ENCODE results near the gene OTULIN. TPM values are rescaled to one million over a fixed set of nuclear protein-coding genes. Genes with fewer than 3 reads are reported as not detected.

Gene OTULIN
- 10 to 100 TPM; 48.7 to 60.4 TPM for total RNA-seq
- polyA plus RNA-seq = 10 to 100 TPM in 1 of 2 donors, 1 to 10 TPM in 1; 8.6 to 12.5 TPM
- long read RNA-seq, donor 1, partial matches to known transcripts = 1 of 6 reads
- long read RNA-seq, donor 1, other reads (novel, unspliced or antisense) = 5 of 6 reads
- long read RNA-seq, donor 2, full-length matches to known transcripts = 7 of 12 reads
- long read RNA-seq, donor 2, partial matches to known transcripts = 2 of 12 reads
- long read RNA-seq, donor 2, other reads (novel, unspliced or antisense) = 3 of 12 reads

DNA sequence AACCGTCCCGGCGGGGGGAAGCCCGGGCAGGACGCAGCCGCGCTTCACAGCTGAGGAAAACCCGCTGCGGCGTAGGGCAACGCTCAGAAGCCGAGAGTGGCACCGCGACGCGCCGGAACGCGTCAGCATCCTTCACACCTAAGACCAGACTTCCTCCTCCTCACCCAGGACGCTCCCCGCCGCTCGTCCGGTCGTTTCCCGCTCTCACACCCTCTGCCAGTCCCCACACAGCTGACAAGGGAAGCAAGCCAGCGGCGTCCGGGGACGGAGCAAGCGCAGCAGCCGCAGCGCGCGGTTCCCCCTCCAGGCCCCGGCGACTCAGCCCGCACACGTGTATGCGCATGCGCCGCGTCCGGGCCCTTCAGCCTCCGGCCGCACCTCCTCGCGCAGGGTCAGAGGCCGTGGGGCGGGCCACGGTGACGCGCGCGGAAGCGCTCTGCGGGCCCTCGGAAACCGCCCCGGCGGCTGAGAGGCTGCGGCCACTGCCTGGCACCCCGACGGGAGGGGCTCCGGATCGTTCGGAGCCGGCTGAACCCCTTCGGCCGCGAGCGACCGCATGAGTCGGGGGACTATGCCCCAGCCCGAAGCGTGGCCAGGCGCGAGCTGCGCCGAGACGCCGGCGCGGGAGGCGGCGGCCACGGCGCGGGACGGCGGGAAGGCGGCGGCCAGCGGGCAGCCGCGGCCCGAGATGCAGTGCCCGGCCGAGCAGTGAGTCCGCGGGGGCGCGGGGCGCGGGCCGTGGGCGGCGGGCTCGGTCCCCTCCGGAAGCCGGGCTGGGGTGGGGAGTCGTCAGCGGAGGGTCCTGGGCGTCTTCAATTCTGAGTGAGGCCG is at the start of gene OTULIN:
OTULIN (plus strand) TSS at position 449 of the 831 bp plus-strand sequence; CDS start at position 557, 108 bp downstream.
- H3K27me3 ChIP-seq (ENCODE audit: control insufficient read depth in 1 of 2, insufficient read depth in 2 of 2, low read length in 1 of 2) = no peaks in the 10 kb centered on the region
- intact Hi-C loops (cut with DNase I) = no loop called here
- ATAC-seq (ENCODE audit: low FRiP score) (peak; percentile 99), DNase-seq (peak; percentile 96)
- 0 to 1% methylated on average over 93 to 115 of the region's 115 CpGs for WGBS, 2 donors
- peak within 1 kb of the TSS; percentile 77 to 78 for H3K27ac ChIP-seq (ENCODE audit: low read depth in 1 of 2, low read length in 2 of 2)
- H3K36me3 ChIP-seq (ENCODE audit: control insufficient read depth in 1 of 2, insufficient read depth in 2 of 2, low read length in 1 of 2) = no peaks in the 10 kb centered on the region
- H3K4me3 ChIP-seq (ENCODE audit: low read length in 2 of 2) = peak within 1 kb of the TSS; percentile 88 to 98
- peaks cover 1 to 4% of the 10 kb centered on the region in 2 donors for H3K4me1 ChIP-seq (ENCODE audit: control insufficient read depth in 1 of 2, insufficient read depth in 2 of 2, low read length in 2 of 2)
- no peaks in the 10 kb centered on the region for H3K9me3 ChIP-seq (ENCODE audit: control insufficient read depth, low read length)

DNA sequence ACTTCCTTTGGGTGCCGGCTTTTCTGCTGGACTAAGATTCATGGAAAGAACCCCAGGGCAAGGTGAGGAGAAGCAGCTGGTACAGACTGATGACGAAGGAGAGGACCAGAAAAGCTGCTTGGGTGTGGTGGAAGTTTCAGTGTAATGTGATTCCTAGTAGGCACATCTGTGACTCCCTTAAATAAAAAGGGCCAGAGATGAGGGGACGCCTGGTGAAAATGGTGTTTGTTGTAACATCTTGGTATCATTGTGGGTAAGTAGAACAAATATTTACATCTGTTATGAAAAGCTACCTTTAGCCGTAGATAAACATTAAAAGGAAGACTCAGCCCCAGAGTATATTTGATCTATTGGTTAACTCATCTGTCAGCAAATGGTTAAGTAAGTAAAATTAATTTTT is 49.2 kb upstream of the OTULIN start:
- Histone ChIP-seq H3K27ac (ENCODE audit: low read depth in 1 of 2, low read length in 2 of 2) (no peak overlapping the region), H3K9me3 (ENCODE audit: control insufficient read depth, low read length) (no peaks in the 10 kb centered on the region), H3K36me3 (ENCODE audit: control insufficient read depth in 1 of 2, insufficient read depth in 2 of 2, low read length in 1 of 2) (no peaks in the 10 kb centered on the region), H3K27me3 (ENCODE audit: control insufficient read depth in 1 of 2, insufficient read depth in 2 of 2, low read length in 1 of 2) (no peaks in the 10 kb centered on the region), H3K4me3 (ENCODE audit: low read length in 2 of 2) (no peak overlapping the region), H3K4me1 (ENCODE audit: control insufficient read depth in 1 of 2, insufficient read depth in 2 of 2, low read length in 2 of 2) (no peaks in the 10 kb centered on the region)
- whole genome bisulfite sequencing, 2 donors = 84 to 91% methylated on average over 4 of the region's 4 CpGs
- DNase-seq (no peak), ATAC-seq (ENCODE audit: low FRiP score) (no peak)
- intact Hi-C loops (cut with DNase I) = no loop called here

- WGBS, 2 donors = 92 to 94% methylated on average over 4 of the region's 4 CpGs
Measured at GRCh38 chr5:14617441-14617840, 47.1 kb upstream of the OTULIN start.

GRCh38 chr5:14627270-14627669 is 37.2 kb upstream of the OTULIN start:
- no peak overlapping the region for H3K4me3 ChIP-seq (ENCODE audit: low read length in 2 of 2)
- ATAC-seq (ENCODE audit: low FRiP score) = no peak

More at GRCh38 chr5:14617441-14617840, 47.1 kb upstream of the OTULIN start:
- Histone ChIP-seq H3K36me3 (ENCODE audit: control insufficient read depth in 1 of 2, insufficient read depth in 2 of 2, low read length in 1 of 2) (no peaks in the 10 kb centered on the region), H3K27ac (ENCODE audit: low read depth in 1 of 2, low read length in 2 of 2) (no peak overlapping the region), H3K4me1 (ENCODE audit: control insufficient read depth in 1 of 2, insufficient read depth in 2 of 2, low read length in 2 of 2) (no peaks in the 10 kb centered on the region), H3K27me3 (ENCODE audit: control insufficient read depth in 1 of 2, insufficient read depth in 2 of 2, low read length in 1 of 2) (no peaks in the 10 kb centered on the region), H3K4me3 (ENCODE audit: low read length in 2 of 2) (no peak overlapping the region), H3K9me3 (ENCODE audit: control insufficient read depth, low read length) (peaks cover 3% of the 10 kb centered on the region)
- ATAC-seq (ENCODE audit: low FRiP score) = no peak
- no peak for DNase-seq
- intact Hi-C loops (cut with DNase I) = no loop called here

GRCh38 chr5:14628346-14628745 is 36.2 kb upstream of the OTULIN start:
- Histone ChIP-seq H3K9me3 (ENCODE audit: control insufficient read depth, low read length) (no peaks in the 10 kb centered on the region), H3K4me1 (ENCODE audit: control insufficient read depth in 1 of 2, insufficient read depth in 2 of 2, low read length in 2 of 2) (no peaks in the 10 kb centered on the region), H3K36me3 (ENCODE audit: control insufficient read depth in 1 of 2, insufficient read depth in 2 of 2, low read length in 1 of 2) (no peaks in the 10 kb centered on the region), H3K27ac (ENCODE audit: low read depth in 1 of 2, low read length in 2 of 2) (no peak overlapping the region), H3K4me3 (ENCODE audit: low read length in 2 of 2) (no peak overlapping the region), H3K27me3 (ENCODE audit: control insufficient read depth in 1 of 2, insufficient read depth in 2 of 2, low read length in 1 of 2) (no peaks in the 10 kb centered on the region)
- 9 to 10% methylated on average over 3 of the region's 3 CpGs for WGBS, 2 donors
- intact Hi-C loops (cut with DNase I) = no loop called here
- DNase-seq (peak; percentile 56 to 79), ATAC-seq (ENCODE audit: low FRiP score) (no peak)

More at GRCh38 chr5:14627270-14627669, 37.2 kb upstream of the OTULIN start:
- no peaks in the 10 kb centered on the region for H3K27me3 ChIP-seq (ENCODE audit: control insufficient read depth in 1 of 2, insufficient read depth in 2 of 2, low read length in 1 of 2)
- H3K36me3 ChIP-seq (ENCODE audit: control insufficient read depth in 1 of 2, insufficient read depth in 2 of 2, low read length in 1 of 2) = no peaks in the 10 kb centered on the region
- intact Hi-C loops (cut with DNase I) = no loop called here
- H3K9me3 ChIP-seq (ENCODE audit: control insufficient read depth, low read length) = no peaks in the 10 kb centered on the region
- DNase-seq = no peak
- no peak overlapping the region for H3K27ac ChIP-seq (ENCODE audit: low read depth in 1 of 2, low read length in 2 of 2)
- H3K4me1 ChIP-seq (ENCODE audit: control insufficient read depth in 1 of 2, insufficient read depth in 2 of 2, low read length in 2 of 2) = no peaks in the 10 kb centered on the region

- DNase-seq = no peak
- ATAC-seq (ENCODE audit: low FRiP score) = no peak
- Histone ChIP-seq H3K27ac (ENCODE audit: low read depth in 1 of 2, low read length in 2 of 2) (no peak overlapping the region), H3K27me3 (ENCODE audit: control insufficient read depth in 1 of 2, insufficient read depth in 2 of 2, low read length in 1 of 2) (no peaks in the 10 kb centered on the region), H3K9me3 (ENCODE audit: control insufficient read depth, low read length) (no peaks in the 10 kb centered on the region), H3K36me3 (ENCODE audit: control insufficient read depth in 1 of 2, insufficient read depth in 2 of 2, low read length in 1 of 2) (no peaks in the 10 kb centered on the region), H3K4me1 (ENCODE audit: control insufficient read depth in 1 of 2, insufficient read depth in 2 of 2, low read length in 2 of 2) (no peaks in the 10 kb centered on the region), H3K4me3 (ENCODE audit: low read length in 2 of 2) (no peak overlapping the region)
- WGBS, 2 donors = 82 to 92% methylated on average over 2 of the region's 2 CpGs
- intact Hi-C loops (cut with DNase I) = no loop called here
Measured at GRCh38 chr5:14630671-14631070, 33.8 kb upstream of the OTULIN start.

GRCh38 chr5:14635656-14636055 is 28.9 kb upstream of the OTULIN start:
- Histone ChIP-seq H3K4me3 (ENCODE audit: low read length in 2 of 2) (no peak overlapping the region), H3K9me3 (ENCODE audit: control insufficient read depth, low read length) (no peaks in the 10 kb centered on the region), H3K27me3 (ENCODE audit: control insufficient read depth in 1 of 2, insufficient read depth in 2 of 2, low read length in 1 of 2) (no peaks in the 10 kb centered on the region), H3K36me3 (ENCODE audit: control insufficient read depth in 1 of 2, insufficient read depth in 2 of 2, low read length in 1 of 2) (no peaks in the 10 kb centered on the region), H3K4me1 (ENCODE audit: control insufficient read depth in 1 of 2, insufficient read depth in 2 of 2, low read length in 2 of 2) (no peaks in the 10 kb centered on the region), H3K27ac (ENCODE audit: low read depth in 1 of 2, low read length in 2 of 2) (no peak overlapping the region)
- ATAC-seq (ENCODE audit: low FRiP score) (no peak), DNase-seq (no peak)
- intact Hi-C loops (cut with DNase I) = no loop called here
- WGBS, 2 donors = 76 to 79% methylated on average over 2 of the region's 2 CpGs

- Histone ChIP-seq H3K4me3 (ENCODE audit: low read length in 2 of 2) (no peak overlapping the region), H3K27me3 (ENCODE audit: control insufficient read depth in 1 of 2, insufficient read depth in 2 of 2, low read length in 1 of 2) (no peaks in the 10 kb centered on the region), H3K27ac (ENCODE audit: low read depth in 1 of 2, low read length in 2 of 2) (no peak overlapping the region), H3K4me1 (ENCODE audit: control insufficient read depth in 1 of 2, insufficient read depth in 2 of 2, low read length in 2 of 2) (no peaks in the 10 kb centered on the region), H3K9me3 (ENCODE audit: control insufficient read depth, low read length) (no peaks in the 10 kb centered on the region), H3K36me3 (ENCODE audit: control insufficient read depth in 1 of 2, insufficient read depth in 2 of 2, low read length in 1 of 2) (no peaks in the 10 kb centered on the region)
- 60 to 68% methylated on average over 10 of the region's 10 CpGs for WGBS, 2 donors
- intact Hi-C loops (cut with DNase I) = loop anchor here (10.0 kb wide), 3 partner anchors 146 to 656 kb away; no protein-coding TSS in a partner anchor
- ATAC-seq (ENCODE audit: low FRiP score) (no peak), DNase-seq (no peak)
Measured at GRCh38 chr5:14640765-14641164, 23.8 kb upstream of the OTULIN start.

Measured in aorta (tissue), 5 donors.